GDM1 (cell line): ENCODE data around the gene ATXN7L1.

Experiments used
- DNase-seq: peaks from one replicate; lab custom pipeline; 2025; lab: John Stamatoyannopoulos, UW

Gene ATXN7L1, protein sequence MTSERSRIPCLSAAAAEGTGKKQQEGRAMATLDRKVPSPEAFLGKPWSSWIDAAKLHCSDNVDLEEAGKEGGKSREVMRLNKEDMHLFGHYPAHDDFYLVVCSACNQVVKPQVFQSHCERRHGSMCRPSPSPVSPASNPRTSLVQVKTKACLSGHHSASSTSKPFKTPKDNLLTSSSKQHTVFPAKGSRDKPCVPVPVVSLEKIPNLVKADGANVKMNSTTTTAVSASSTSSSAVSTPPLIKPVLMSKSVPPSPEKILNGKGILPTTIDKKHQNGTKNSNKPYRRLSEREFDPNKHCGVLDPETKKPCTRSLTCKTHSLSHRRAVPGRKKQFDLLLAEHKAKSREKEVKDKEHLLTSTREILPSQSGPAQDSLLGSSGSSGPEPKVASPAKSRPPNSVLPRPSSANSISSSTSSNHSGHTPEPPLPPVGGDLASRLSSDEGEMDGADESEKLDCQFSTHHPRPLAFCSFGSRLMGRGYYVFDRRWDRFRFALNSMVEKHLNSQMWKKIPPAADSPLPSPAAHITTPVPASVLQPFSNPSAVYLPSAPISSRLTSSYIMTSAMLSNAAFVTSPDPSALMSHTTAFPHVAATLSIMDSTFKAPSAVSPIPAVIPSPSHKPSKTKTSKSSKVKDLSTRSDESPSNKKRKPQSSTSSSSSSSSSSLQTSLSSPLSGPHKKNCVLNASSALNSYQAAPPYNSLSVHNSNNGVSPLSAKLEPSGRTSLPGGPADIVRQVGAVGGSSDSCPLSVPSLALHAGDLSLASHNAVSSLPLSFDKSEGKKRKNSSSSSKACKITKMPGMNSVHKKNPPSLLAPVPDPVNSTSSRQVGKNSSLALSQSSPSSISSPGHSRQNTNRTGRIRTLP

GRCh38 chr7:105876091-105876963 is at the start of gene ATXN7L1:
TSS of gene ATXN7L1 (minus strand) at chr7:105876599. CDS start at chr7:105876558, 41 bp downstream.
- DNase-seq = peak; percentile 93

- DNase-seq = no peak
These were observed 49.7 kb upstream of the ATXN7L1 start for GRCh38 chr7:105926131-105926530.

DNA sequence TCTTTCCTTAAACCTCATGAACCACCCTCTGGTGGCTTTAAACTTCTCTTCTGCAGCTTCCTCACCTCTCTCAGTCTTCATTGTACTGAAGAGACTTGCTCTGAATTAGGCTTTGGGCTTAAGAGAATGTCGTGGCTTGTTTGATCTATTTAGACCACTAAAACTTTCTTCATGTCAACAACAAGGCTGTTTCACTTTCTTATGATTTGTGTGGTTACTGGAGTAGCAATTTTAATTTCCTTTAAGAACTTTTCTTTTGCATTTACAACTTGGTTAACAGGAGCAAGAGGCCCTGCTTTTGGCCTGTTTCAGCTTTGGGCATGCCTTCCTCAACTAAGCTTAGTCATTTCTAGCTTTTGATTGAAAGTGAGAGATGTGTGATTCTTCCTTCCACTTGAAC is 48.5 kb upstream of the ATXN7L1 start:
- DNase-seq = no peak

DNA sequence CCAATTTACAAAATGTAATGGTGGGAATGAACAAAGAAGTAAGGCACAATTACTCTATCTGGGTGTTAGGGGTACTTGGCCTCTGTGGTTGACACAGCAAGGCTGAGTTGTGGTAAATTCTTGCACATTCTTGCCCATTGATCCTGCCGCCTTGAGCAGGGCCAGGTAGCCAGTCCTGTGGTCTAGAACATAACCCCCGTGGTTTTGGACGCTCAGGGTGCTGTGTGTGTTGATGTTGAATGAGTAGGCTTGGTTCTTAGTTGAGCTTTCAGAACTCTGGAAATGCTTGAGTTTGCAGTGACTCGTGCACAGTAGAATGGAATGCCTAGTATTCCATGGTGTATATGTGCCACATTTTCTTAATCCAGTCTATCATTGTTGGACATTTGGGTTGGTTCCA is 44.4 kb upstream of the ATXN7L1 start:
- no peak for DNase-seq

DNA sequence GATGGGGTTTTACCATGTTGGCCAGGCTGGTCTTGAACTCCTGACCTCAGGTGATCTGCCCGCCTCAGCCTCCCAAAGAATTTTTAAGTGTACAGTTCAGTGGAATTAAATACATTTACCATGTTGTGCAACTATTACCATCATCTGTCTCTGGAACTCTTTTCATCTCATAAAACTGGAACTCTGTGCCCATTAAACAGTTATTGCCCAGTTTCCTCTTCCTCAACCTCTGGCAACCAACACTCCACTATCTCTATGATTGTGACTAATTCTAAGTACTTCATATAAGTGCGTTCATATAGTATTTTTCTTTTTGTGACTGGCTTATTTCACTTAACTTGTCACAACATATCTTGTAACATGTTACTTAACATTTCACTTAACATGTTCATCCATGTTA is 41.3 kb upstream of the ATXN7L1 start:
- no peak for DNase-seq

DNA sequence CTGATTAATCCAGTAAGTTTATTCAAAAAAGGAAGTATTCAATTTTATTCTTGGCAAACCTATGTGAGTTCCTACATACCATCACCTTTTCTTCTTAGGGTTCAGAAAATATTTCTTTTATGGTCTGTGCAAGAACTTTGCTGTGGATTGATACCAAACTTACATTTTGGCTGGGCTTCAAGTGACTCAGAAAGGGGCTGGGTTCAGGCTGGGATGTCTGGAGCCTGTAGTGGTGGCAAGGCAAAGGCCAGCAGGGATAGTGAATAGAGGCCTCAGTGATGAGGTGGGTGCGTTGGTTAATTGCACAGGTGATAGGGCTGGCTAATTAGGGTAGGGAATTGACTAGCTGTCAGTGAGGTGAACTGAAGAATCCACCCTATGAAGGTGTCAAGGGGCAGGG is 40.2 kb upstream of the ATXN7L1 start:
- no peak for DNase-seq

GRCh38 chr7:105913947-105914346 is 37.5 kb upstream of the ATXN7L1 start:
- DNase-seq = no peak

- no peak for DNase-seq
These were observed 35.7 kb upstream of the ATXN7L1 start for GRCh38 chr7:105911961-105912575.

GRCh38 chr7:105910172-105910571 is 33.8 kb upstream of the ATXN7L1 start:
- no peak for DNase-seq

GRCh38 chr7:105909742-105910141 is 33.3 kb upstream of the ATXN7L1 start:
- no peak for DNase-seq

DNA sequence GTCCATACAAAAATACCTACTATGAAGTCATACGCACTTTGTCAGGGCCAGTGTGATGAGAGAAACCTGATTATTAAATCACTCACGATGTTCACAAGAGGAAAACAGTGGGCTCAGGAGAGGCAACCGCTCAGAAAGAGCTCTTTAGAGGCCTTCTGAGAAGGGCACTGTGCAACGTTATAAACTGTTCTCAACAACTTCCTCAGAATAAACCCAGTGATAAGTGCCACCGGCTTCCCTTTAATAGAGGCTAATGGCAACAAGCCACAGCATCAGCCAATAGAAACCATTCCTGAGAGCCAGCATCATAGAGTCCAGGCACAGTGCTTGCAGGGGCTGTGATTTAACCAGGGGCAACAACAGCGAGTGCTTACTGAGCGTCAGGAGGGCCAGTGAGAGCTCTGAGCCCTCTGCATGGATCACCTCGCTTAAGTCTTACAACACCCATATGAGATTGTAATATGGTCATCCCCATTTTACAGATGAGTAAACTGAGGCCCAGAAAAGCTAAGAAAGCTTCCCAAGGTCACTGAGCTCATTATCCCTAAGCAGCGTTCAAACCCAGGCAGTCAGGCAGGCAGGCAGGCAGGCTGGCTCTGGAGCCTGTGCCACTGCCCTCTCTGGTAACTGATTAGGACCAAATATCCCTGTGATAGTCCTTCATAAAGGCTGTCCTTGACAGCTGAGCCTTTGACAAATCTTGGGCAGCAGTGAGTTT is 30.9 kb upstream of the ATXN7L1 start:
- no peak for DNase-seq

DNA sequence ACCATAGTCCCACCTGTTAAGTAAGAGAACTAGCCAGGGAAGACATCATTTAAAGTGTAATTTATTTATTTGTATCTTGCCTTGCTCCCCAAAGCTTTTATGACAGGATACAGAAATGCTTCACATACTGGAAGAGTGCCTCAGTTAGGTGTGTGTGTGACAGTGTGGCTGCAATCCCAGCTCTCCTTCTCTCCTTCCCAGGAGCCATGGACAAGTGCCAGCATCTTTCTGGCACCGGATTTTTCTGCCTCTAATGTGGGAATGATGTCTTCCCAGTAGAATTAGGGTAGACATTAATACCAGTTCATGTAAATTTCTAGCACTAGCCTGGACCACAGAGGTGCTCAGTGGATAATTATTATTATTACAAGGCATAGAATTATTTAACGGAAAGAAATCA is 30.3 kb upstream of the ATXN7L1 start:
- no peak for DNase-seq

GRCh38 chr7:105905910-105906568 is 29.6 kb upstream of the ATXN7L1 start:
- DNase-seq = no peak

DNA sequence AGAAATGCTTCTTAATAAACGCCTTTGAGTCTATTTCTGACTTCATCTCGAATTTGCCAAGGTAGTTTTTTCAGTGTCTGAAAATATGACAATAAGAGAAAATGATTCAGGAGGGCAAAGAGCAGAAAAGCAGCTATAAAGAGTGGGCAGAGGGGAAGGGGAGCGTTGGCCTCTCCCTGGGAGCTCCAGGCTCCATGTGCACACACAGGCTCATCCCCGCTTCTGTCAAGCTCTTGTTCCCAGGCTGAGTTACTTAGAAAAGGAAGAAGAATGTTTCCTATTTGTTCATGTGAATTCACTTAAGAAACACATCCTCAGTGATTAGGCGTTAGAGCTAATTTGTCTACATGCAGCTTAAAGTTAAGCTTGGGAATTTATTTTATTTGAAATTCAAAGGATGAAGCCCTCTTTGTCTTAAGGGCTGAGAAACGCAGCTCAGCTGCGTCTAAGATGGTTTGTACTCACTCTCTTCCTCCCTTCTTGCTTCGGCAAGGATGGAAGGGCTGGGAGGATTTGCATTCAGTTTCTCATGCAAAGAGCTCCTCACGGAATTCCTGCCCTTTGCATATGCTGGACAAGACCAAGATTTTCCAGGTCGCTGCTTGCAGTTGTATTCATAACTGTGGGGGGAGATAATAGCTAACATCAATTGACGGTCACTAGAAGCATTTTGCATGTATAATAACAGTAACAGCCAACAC is 29.0 kb upstream of the ATXN7L1 start:
- no peak for DNase-seq

DNA sequence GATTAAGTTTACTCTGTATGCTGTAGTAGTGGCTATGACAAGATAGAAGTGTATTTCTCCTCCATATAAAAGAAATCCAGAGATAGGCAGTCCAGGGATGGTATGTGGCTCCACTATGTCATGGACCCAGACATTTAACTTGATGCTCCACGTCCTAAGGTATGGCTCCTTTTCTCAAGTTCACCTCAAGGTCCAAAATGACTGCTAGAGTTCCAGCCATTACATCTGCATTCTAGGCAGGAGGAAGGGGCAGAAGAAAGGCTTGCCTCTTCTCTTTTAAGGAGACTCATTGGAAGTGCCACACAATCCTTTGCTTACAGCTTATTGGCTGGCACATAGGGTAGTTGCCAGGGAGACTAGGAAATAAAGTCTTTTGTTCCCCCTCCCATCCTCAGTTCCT is 27.7 kb upstream of the ATXN7L1 start:
- no peak for DNase-seq

DNA sequence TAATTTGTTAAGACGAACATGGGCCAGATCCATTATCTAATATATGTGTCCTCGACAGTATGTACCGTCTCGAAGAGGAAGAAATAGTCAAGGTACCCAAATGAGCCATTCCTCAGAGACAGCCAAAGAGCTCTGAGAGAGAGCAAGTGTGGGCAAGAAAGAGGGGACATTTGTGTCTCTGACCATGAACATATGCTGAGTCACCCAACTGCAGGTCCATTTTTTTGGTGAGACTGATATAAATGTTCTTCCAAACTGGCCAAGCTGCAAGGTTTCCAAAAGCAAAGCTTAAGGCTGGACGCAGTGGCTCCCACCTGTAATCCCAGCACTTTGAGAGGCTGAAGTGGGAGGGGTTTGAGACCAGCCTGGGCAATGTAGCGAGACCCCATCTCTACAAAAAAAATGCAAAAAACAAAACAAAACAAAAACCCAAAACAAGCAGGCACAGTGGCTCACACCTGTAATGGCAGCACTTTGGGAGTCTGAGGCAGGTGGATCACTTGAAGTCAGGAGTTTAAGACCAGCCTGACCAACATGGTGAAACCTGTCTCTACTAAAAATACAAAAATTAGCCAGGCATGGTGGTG is 26.0 kb upstream of the ATXN7L1 start:
- no peak for DNase-seq

DNA sequence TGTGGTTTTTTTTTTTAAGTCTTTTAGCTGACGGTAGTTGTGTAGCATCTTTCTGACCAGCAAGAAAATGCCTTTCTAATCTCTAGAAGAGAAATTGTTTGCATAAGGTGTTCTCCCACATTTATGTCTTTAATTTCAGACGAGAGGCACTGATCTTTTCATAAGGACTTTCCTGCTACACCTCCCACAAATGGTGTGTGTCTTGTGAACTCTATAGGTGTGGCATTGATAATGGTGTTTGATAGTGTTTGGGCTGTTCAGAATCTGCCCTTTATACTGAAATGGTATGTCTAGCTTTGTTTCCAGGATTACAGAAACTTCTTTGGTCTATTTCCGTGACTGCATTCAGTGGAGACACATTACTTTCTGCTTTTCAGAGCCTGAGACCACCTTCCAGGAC is 21.6 kb upstream of the ATXN7L1 start:
- no peak for DNase-seq

- no peak for DNase-seq
These were observed 20.1 kb upstream of the ATXN7L1 start for GRCh38 chr7:105896407-105896911.

- no peak for DNase-seq
These were observed 17.7 kb upstream of the ATXN7L1 start for GRCh38 chr7:105894131-105894530.
